CD4-positive, alpha-beta T cell treated with Interleukin-17A for 1 hour (primary cell): ENCODE results near the gene ANO2.
"Not testable (repeated sequence)": the region's sequence is repeated elsewhere in the genome, so short reads cannot be mapped to it uniquely, and the experiment has no call there.

Experiments used
- DNase-seq: peaks from one replicate; pipeline ENCODE4 v3.0.0-alpha.2; 2020

ANO2 gene

DNA sequence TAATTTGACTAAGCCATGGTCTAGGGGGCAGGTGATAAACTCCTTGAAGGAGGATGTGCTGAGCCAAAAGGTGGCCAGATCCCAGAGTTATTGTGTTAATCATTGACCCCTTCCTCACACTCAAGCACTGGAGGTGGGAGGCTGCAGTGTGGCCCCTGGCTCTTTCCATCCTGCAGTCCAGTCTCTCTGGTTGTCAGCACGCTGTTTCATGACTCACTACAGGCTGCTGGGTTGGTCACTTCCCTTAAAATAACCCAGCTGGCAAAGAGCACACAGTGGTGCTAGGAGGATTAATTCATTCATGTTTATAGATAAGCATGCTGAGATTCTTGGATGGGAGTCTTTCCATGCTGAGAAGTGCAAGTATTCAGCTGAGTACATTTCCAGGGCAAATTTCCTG, 228.9 kb downstream of the ANO2 start:
- DNase-seq: no peak

DNA sequence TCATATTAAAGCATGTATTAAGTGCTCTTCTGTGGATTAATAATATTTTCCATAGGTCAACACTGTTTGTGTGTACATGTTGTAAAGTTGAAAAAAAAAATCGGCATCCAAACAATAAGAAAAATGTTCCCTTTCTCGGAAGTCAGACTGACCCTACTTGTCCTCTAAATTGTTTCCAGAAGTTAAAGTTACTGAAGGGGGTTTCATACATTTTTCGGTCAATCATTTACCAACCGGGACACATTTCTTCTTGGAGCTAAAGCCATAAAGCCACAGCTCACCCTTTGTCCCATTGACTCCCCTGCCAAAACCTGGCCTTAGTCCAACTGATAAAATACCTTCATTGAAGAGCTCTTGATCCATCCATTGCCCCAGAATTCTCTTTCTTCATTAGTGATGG, 230.0 kb downstream of the ANO2 start:
- no peak for DNase-seq

GRCh38 chr12:5713599-5714081, 231.4 kb downstream of the ANO2 start:
- DNase-seq: no peak

DNA sequence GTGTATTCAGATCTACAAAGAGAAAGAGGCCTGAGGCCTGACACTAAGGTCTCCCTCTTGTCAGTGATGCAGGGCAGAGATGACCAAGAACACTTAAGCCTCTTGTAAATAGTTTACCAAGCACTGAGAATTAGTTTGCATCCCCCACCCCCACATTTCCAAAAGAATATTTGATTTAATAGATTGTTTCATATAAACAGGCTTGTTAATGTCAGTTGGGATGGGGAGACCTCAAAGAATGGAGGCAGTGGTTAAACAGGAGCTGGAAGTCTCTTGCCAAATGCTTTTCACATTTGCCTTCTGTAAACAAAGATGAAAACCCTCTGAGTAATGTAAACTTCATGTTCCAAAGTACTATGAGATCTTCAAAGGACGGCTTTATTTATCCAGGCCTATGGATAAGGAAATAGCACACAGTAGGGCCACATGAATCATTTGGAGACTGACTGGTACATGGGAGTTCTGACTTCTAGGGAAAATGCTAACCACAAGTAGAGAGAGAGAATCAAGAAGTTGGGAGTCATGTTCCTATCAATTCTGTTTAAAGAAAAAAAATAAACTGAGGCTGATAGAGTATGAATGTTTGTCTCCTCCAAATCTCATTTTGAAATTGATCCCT, 234.7 kb downstream of the ANO2 start:
- DNase-seq: no peak

DNA sequence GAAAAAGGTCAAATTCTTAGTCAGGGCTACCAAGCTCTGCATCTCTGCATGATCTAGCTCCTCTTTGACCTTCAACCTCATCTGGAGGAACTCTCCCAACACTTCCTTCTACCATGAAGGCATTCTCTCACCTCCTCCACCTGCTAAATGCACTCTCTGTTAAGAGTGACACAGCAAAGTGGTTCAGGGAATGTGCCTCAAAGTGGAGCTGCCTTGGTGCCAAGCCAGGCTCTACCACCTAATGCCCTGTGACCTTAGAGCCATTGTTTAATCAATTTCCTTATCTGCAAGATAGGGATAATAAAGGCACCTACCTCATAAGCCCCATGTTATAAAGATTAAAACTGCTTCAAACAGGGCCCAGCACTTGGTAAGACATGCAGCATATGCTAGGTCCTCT, 236.7 kb downstream of the ANO2 start:
- no peak for DNase-seq

DNA sequence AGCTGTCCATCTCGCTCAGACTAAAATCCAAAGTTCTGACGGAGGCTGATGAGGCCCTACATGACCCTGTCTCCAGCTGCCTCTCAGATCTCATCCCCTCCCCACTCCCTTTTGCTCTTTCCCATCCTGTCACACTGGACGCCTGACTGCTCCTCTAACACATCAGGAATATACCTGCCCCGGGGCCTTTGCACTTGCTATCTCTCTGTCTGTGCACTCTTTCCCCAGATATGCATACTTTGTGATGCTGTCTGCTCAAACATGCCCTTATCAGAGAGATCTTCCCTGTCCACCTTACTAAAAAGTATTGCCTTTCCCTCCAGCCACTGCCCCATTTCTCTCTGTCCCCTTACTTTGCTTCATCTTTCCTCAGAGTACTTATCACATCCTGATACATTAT, 238.8 kb downstream of the ANO2 start:
- no peak for DNase-seq

DNA sequence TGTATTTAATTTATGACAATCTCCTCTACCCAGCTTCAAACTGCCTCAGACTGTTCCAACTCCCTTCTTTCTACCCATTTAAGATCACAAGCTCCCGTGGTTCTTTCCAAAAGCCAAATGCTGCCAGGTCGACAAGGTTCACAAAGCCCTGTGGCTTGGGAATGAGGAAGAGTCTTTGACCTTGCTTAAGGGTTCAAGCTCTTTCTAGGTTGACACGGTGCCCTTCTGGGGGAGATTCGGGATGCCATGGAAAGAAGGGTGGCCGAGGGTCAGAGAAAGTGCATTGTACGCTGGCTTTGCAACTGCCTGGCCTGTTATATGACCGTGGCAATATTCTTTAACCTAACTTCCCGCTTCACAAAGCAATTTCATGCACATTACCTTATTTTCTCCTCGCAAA, 239.3 kb downstream of the ANO2 start:
- no peak for DNase-seq

- no peak for DNase-seq
These were observed 250.2 kb downstream of the ANO2 start for GRCh38 chr12:5694759-5695409.

DNA sequence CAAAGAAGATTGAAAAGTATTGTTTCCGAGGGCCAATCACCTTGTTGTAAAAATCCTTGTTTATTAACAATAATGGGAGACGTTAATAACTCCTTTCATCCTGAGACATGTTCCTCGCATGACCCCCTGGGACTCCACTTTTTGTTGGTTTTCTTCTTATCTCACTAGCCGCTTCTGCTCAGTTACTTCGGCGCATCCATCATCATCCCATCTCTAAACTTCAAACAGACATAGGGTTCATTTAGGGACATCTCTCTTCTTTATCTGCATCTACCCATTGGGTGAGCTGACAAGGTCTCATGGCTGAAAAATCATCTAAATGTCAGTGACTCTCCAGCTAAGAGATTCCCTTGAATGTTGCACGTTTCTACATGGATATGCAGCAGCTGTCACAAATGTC, 252.2 kb downstream of the ANO2 start:
- no peak for DNase-seq

DNA sequence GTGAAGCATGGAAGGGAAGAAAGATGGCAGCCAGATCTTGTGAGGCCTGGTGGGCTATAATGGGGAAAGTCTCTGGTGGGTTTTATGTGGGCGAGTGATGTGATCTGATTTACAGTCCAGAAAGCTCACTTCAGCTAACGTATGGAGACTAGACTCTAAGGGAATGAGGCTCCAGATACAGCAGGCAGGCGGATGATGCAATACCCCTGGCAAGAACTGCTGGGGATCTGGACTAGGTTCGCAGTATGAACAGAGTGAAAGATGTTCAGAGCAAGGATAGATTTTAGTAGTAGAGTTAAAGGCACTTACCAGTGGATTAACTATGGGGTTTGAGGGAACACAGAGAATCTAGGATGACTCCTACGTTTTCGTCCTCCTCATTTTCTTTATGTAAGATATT, 253.1 kb downstream of the ANO2 start:
- DNase-seq: no peak

DNA sequence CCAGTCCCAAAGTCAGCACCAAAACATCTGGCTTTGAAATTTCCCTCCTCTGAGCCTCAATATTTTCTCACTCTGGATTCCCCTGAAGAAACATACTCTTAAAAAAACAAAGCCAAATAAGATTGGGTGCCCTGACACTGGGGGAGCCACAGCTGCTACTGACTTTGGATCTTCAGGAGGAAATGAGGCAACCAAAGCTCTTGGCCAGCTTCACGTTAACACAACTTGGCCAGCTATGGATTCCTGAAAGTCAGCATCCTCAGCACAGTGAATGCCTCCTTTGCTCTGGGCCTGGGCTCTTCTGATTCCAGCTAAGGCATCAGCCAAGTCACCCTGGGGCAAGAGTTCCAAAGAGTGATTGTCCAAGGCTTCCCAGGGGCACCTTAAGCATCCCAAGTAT, 254.8 kb downstream of the ANO2 start:
- DNase-seq: no peak

DNA sequence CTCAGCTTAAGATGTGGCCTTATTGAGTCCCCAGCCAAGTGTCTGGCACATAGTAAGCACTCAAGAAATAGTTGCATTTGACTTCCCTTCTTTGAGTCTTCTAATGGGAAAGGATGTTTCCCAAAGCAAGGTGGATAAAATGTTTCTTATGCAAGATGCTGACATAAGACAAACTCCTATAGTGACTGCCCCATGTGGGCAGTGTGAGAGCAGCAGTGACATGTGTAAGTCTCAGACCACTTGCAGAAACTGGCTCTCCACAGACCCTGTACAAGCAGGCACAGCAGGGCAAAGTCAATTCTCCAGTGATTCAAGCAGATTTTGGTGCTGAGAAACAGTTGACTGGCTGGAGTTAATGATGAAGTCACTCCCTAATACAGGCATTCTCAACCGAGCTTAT, 255.3 kb downstream of the ANO2 start:
- DNase-seq: no peak

DNA sequence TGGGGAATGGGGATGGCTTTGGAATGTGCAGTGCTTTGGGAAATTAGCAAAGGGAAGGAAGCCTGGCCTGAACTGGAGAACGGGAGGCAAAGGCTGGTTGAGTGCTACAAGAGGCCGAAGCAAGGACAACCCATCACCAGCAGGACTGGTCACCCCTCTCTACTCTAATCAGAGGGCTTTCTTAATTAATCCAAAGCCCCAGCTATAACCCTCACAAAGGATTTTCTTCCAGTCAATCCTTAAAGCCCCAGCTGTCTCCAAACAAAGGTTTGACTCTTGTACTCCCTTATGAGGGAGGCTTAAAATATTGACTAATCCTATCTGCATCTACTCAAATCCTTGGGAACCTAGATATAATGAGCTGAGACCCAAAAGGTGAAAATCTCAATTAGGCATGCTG, 256.8 kb downstream of the ANO2 start:
- DNase-seq: no peak

DNA sequence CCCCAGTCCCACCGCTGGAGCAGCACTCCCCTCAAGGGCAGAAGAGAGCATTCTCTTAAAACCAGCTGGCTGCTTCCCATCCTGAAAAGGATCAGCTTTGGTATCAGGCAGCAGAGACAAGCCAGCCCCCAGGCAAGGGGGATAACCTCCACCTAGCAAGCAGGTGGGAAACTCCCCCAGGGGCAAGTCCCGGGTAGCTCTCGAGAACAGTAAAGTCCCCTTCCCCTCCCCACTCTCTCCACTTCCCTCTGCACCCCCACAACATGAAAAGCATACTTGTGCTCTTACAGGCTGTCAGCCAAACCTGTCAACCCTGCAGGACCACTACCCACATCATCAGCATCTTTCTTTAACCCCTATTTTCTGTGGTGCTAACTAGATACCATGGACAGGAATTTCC, 259.1 kb downstream of the ANO2 start:
- no peak for DNase-seq

DNA sequence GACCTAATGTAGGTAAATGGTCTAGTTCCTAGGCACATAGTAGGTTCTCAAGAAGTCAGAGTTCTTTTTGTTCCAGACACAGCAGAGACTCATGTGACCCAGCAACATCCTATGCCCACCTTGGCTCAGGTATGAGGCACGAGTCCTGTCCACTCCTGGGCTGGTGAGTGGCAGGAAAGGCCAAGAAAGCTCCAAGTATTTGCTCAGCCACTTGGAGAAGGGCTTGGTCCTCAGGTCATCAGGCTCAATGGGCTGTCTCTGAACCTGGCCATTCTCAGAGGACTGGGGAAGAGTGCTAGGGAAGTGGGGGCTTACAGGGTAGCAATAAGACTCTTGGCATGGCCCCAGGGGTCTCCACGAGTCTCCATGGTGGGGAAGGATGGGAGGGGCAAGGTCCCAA, 260.1 kb downstream of the ANO2 start:
- no peak for DNase-seq

DNA sequence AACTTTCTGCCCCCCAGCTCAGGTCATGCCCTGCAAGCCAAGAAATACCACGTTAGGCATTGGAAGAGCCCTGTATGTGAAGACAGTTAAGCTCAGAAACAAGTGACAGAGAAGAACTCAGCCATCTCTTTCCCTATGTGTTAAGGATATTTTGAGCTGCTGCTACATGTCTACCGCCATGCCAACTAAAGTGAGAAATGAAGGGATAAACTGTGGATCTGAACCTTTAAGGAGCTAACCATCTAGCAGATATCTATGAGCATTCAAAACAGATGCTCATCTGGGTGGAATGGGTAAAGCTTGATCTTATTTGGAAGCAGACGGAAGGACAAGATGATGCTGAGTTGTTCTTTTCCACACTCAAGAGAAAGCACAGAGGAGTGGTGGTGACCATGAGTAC, 262.5 kb downstream of the ANO2 start:
- no peak for DNase-seq

- DNase-seq: no peak
These were observed 266.9 kb downstream of the ANO2 start for GRCh38 chr12:5678176-5678575.

DNA sequence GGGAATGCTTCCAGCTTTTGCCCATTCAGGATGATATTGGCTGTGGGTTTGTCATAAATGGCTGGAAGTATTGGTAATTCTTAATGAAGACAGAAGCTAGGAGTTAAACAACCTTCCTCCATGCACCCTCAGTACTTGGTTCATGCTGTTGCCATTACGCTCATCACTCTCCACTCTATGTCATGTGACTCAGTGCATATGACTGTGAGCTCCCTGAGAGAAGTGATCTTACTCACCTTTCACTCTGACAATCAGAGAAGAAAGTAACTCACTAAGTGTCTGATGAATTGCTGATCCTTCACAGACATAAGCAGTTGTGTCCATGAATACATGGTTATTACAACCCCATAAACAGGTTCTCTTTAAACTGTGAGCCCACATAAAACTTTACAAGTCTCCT, 275.4 kb downstream of the ANO2 start:
- not testable (repeated sequence) for DNase-seq

GRCh38 chr12:5665615-5666014, 279.4 kb downstream of the ANO2 start:
- no peak for DNase-seq

GRCh38 chr12:5661811-5662210, 283.2 kb downstream of the ANO2 start:
- no peak for DNase-seq

DNA sequence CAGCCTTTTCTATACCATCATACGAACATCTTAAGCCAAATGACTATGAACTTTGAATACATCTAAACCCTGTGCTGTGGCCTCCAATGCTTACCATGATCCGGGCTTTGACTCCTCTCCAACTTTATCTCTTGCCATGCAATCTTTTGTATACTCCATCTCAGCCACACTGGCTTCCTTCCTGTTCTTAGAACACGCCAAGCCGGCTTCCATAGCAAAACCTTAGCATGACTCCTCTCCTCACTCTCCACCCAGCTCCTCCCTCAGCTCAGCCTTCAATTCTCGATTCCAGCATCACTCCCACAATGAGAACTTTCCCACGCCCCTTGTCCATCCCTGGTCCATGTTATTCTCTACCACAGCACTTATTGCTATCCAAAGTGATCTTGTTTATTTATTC, 284.8 kb downstream of the ANO2 start:
- DNase-seq: no peak

DNA sequence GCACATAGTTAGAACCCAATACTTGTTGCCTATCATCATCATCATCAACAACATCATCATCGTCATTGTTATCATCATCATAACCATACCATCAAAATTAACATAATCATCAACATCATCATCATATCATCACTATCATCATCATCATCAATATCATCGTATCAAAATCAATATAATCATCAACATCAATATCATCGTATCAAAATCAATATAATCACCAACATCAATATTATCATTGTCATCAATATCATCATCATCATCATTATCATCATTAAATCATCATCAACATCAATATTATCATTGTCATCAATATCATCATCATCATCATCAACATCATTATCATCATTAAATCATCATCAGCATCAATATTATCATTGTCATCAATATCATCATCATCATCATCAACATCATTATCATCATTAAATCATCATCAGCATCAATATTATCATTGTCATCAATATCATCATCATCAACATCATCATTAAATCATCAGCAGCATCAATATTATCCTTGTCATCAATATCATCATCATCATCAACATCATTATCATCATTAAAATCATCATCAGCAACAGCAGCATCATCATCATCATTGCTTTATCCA, 286.6 kb downstream of the ANO2 start:
- not testable (repeated sequence) for DNase-seq

DNA sequence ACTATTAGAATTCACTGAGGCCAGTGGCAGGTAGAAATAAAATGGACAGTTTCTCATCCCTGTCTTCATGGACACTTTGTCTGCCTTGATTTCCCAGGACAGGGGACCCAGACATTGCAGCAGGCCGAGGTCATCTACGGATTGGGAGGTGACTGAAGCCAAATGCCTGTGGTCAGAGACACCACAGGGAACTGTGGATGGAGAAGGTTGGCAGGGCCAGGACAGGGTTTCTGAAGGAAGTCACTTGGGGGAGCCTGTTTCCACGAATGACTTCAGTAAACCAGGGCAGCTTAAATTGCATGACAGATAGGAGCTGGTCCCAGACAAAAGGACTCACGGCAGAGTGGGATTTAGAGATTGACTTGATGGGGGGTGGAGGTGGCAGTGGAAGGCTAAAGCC, 288.2 kb downstream of the ANO2 start:
- no peak for DNase-seq

DNA sequence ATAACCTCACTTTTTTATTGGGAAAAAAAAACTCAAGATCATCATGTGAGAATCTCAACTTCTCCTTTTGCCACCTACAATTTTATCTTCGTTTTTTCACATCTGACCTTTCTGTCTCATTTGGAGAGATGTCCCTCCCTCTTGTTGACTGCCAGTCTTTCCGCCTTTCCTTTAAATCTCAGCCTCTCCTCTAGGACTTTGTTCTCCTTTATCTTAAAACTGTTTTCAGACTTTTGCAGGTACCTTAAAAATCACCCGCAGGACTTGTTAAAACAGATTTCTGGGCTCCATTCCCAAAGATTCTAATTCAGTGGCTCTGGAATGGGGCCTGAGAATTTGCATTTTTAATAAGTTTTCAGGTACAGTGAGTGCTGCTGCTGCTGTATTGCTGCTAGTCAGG, 289.9 kb downstream of the ANO2 start:
- no peak for DNase-seq

- no peak for DNase-seq
These were observed 291.0 kb downstream of the ANO2 start for GRCh38 chr12:5654019-5654418.
